Activated CD4-positive, alpha-beta memory T cell treated with anti-CD3 and anti-CD28 coated beads, Interleukin-2, amount 10 ng/mL, durations not matched to agents 7 days and 5 days (primary cell): ENCODE results near the gene KLF13. TPM values are rescaled to one million over a fixed set of nuclear protein-coding genes. Genes with fewer than 3 reads are reported as not detected.

Experiments
- CTCF ChIA-PET: fragments of 350-600 bp; sonication (Branson Sonifier 250); formaldehyde crosslinking; loops from one replicate; lab custom pipeline; 2021; ENCODE audit warnings: antibody characterized with exemption, inconsistent platforms; lab: Charles Lee
- POLR2A ChIA-PET: fragments of 350-600 bp; sonication (Branson Sonifier 250); formaldehyde crosslinking; loops from one replicate; lab custom pipeline; 2021; ENCODE audit warnings: antibody characterized with exemption; lab: Charles Lee
- DNase-seq: peaks from one replicate; pipeline ENCODE4 v3.0.0-alpha.2; 2020
- H3K27ac Mint-ChIP-seq: one replicate; pipeline ENCODE4 v1.8.0; 2021; ENCODE audit warnings: mild to moderate bottlenecking, mixed read lengths
- H3K27me3 Mint-ChIP-seq: one replicate; pipeline ENCODE4 v1.8.0; 2021; ENCODE audit warnings: mixed read lengths
- H3K36me3 Mint-ChIP-seq: one replicate; pipeline ENCODE4 v1.8.0; 2021; ENCODE audit warnings: low read depth, mixed read lengths
- H3K4me1 Mint-ChIP-seq: one replicate; pipeline ENCODE4 v1.8.0; 2021; ENCODE audit warnings: mixed read lengths
- H3K4me3 Mint-ChIP-seq: one replicate; pipeline ENCODE4 v1.8.0; 2021; ENCODE audit warnings: mild to moderate bottlenecking, mixed read lengths
- H3K9me3 Mint-ChIP-seq: one replicate; pipeline ENCODE4 v1.8.0; 2021; ENCODE audit warnings: mixed read lengths
- total RNA-seq, 2 experiments: library from RNA; stranded (reverse); gene quantifications; one replicate each; pipeline ENCODE4 v1.2.3, GENCODE V29; 2021

Gene KLF13
- total RNA-seq, 2 experiments from 2014 or later = 199 TPM

DNA sequence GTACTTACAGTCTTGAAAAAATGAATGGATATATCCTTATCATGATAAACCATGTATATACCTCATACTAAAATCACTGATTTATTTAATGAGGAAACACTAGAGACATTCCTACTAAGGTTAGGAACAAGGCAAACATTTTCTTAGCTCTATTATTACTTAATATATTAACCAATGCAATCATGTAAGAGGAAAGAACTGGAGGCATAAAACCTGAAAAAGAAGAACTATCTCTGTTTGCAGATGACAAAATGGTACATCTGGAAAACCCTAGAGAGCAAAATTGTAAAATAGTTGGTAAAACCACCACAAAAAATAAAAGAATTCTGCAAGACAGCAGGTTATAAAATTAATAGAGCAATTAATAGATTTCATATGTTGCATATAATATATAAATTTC is 81.2 kb downstream of the KLF13 start:
- ChIA-PET POLR2A (no interaction called here), CTCF (no interaction called here)
- Mint-ChIP-seq H3K27me3 (peaks cover 11% of the 10 kb centered on the region), H3K27ac (no peak overlapping the region), H3K9me3 (peaks cover 24% of the 10 kb centered on the region), H3K4me1 (peaks cover 25% of the 10 kb centered on the region), H3K4me3 (no peak overlapping the region), H3K36me3 (peaks cover 25% of the 10 kb centered on the region)
- DNase-seq = no peak

DNA sequence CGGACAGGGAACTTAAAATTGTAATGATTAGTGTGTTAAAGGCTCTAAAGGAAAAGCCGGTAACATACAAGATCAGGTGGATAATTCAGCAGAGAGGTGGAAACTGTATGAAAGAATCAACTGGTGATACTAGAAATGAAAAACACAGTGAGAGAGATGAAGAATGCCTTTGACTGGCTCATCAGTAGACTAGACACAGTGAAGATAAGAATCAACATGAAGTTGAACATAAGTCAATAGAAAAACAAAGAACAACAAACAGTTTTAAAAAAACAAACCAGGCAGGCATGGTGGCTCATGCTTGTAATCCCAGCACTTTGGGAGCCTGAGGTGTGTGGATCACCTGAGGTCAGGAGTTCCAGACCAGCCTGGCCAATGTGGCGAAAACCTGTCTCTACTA is 82.1 kb downstream of the KLF13 start:
- Mint-ChIP-seq H3K27me3 (peaks cover 11% of the 10 kb centered on the region), H3K36me3 (peaks cover 26% of the 10 kb centered on the region), H3K27ac (no peak overlapping the region), H3K9me3 (peaks cover 24% of the 10 kb centered on the region), H3K4me1 (peaks cover 29% of the 10 kb centered on the region), H3K4me3 (no peak overlapping the region)
- POLR2A ChIA-PET = no interaction called here
- no peak for DNase-seq
- CTCF ChIA-PET = no interaction called here

DNA sequence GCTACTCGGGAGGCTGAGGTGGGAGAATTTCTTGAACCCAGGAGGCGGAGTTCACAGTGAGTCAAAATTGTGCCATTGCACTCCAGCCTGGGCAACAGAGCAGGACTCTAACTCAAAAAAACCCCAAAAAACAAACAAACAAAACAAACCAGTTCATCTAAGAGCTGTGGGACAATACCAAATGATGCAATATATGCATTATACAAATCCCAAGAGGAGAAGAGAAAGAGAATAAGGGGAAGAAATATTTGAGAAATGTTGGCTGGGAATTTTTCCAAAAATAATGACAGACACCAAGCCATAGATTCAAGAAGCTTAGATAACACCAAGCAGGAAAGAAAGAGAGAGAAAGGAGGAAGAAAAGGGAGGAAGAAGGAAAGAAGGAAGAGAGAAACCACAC is 82.5 kb downstream of the KLF13 start:
- POLR2A ChIA-PET = no interaction called here
- Mint-ChIP-seq H3K4me3 (no peak overlapping the region), H3K4me1 (peaks cover 25% of the 10 kb centered on the region), H3K27me3 (peaks cover 11% of the 10 kb centered on the region), H3K27ac (no peak overlapping the region), H3K9me3 (peaks cover 21% of the 10 kb centered on the region), H3K36me3 (peaks cover 23% of the 10 kb centered on the region)
- CTCF ChIA-PET = no interaction called here
- DNase-seq = no peak

DNA sequence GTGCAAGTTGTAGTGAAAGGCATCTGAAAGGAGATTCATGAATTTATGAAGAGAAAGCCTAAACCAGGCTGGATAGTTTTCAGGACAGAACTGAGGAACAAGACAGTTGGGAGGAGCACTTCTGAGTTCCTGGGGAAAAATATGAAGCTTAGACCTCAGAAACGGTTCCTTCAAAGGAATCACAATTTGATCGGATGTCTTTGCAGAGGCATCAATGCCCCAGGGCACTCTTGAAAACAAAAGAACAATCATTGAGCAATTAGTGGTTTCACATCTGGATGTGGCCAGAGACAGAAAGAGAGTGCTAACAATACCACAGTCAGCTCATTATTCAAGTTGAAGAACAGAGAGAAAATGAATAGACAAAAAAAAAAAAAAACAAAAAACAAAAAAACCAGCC is 86.2 kb downstream of the KLF13 start:
- H3K4me1 Mint-ChIP-seq = peaks cover 7% of the 10 kb centered on the region
- H3K36me3 Mint-ChIP-seq = peaks cover 9% of the 10 kb centered on the region
- H3K27me3 Mint-ChIP-seq = peaks cover 13% of the 10 kb centered on the region
- no peak overlapping the region for H3K27ac Mint-ChIP-seq
- H3K9me3 Mint-ChIP-seq = peaks cover 10% of the 10 kb centered on the region
- CTCF ChIA-PET = interaction anchor here (0.6 to 2.8 kb wide), 4 partner anchors 22 to 310 kb away, joined by 3 to 14 read pairs (median 6); no protein-coding TSS in a partner anchor
- no peak for DNase-seq
- POLR2A ChIA-PET = interaction anchor here (1.5 kb wide), 1 partner anchor 22 kb away, joined by 4 read pairs; no protein-coding TSS in a partner anchor
- no peak overlapping the region for H3K4me3 Mint-ChIP-seq

DNA sequence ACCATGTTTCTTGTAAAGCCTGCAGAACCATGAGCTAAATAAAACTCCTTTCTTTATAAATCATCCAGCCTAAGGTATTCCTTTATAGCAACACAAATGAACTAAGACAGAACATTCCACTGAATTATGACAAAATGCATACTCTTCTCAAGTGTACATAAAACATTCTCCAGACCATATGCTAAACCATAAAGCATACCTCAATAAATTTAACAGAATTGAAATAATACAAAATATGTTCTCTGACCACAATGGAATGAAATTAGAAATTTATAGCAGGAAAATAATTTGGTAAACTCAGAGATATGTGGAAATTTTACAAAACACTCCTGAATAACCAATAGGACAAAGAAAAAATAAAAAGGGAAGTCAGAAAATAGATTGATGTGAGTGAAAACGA is 88.6 kb downstream of the KLF13 start:
- Mint-ChIP-seq H3K36me3 (peaks cover 15% of the 10 kb centered on the region), H3K27ac (no peak overlapping the region), H3K4me1 (peaks cover 7% of the 10 kb centered on the region), H3K4me3 (no peak overlapping the region), H3K9me3 (peaks cover 16% of the 10 kb centered on the region), H3K27me3 (peaks cover 9% of the 10 kb centered on the region)
- DNase-seq = no peak
- CTCF ChIA-PET = interaction anchor here (1.6 kb wide), 1 partner anchor 17 kb away, joined by 3 read pairs; no protein-coding TSS in a partner anchor
- POLR2A ChIA-PET = interaction anchor here (0.7 to 1.8 kb wide), 3 partner anchors 11 to 20 kb away, joined by 3 to 4 read pairs (median 3); no protein-coding TSS in a partner anchor

DNA sequence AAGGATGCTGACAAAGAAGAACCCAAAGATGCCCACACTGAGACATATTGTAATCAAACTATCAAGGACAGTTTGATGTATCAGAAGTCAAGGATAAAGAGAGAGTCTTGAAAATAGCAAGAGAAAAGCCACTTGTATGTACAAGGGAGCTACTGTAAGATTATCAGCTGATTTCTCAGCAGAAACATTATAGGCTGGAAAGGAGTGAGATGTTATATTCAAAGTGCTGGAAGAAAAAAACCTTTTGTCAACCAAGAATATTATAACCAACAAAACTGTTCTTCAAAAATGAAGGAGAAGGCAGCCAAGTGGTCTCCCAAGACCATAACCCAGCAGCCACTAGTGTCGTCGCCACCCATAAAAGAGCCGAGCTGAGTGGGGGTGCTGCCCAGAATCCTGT is 93.2 kb downstream of the KLF13 start:
- DNase-seq = no peak
- peaks cover 25% of the 10 kb centered on the region for H3K9me3 Mint-ChIP-seq
- H3K27ac Mint-ChIP-seq = no peak overlapping the region
- POLR2A ChIA-PET = interaction anchor here (1.2 kb wide), 1 partner anchor 28 kb away, joined by 3 read pairs; no protein-coding TSS in a partner anchor
- CTCF ChIA-PET = no interaction called here
- peaks cover 7% of the 10 kb centered on the region for H3K27me3 Mint-ChIP-seq
- H3K4me3 Mint-ChIP-seq = no peak overlapping the region
- no peaks in the 10 kb centered on the region for H3K4me1 Mint-ChIP-seq
- peaks cover 15% of the 10 kb centered on the region for H3K36me3 Mint-ChIP-seq

DNA sequence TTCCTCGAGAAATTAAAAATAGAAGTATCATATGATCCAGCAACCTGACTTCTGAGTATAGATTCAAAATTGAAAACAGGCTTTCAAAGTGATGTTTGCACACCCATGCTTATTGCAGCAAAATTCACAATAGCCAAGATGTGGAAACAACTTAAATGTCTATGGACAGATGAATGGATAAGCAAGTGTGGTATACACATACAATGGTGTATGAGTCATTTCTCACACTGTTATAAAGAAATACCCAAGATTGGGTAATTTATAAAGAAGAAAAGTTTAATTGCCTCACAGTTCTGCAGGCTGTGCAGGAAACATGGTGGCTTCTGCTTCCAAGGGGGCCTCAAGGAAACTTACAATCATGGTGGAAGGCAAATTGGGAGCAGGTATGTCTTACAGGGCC is 100.8 kb downstream of the KLF13 start:
- Mint-ChIP-seq H3K4me3 (no peak overlapping the region), H3K36me3 (peaks cover 6% of the 10 kb centered on the region), H3K9me3 (peaks cover 9% of the 10 kb centered on the region), H3K4me1 (peaks cover 25% of the 10 kb centered on the region), H3K27me3 (no peaks in the 10 kb centered on the region), H3K27ac (no peak overlapping the region)
- ChIA-PET CTCF (interaction anchor here (0.8 kb wide), 1 partner anchor 27 kb away, joined by 3 read pairs; no protein-coding TSS in a partner anchor), POLR2A (no interaction called here)
- DNase-seq = no peak

Other genes with a start within 250 kb of the KLF13 start
- not detected for gene TRPM1, start 225.1 kb upstream of the KLF13 start, total RNA-seq